ENCODE results near the gene SMAD9. TPM values are rescaled to one million over a fixed set of nuclear protein-coding genes. Genes with fewer than 3 reads are reported as not detected.

Gene SMAD9
- total and polyA plus RNA-seq, 2 of the 13 experiments (the other 11 are each of a cell fraction or from before 2014, with no cell fraction given): 4.2 to 7.7 TPM

DNA sequence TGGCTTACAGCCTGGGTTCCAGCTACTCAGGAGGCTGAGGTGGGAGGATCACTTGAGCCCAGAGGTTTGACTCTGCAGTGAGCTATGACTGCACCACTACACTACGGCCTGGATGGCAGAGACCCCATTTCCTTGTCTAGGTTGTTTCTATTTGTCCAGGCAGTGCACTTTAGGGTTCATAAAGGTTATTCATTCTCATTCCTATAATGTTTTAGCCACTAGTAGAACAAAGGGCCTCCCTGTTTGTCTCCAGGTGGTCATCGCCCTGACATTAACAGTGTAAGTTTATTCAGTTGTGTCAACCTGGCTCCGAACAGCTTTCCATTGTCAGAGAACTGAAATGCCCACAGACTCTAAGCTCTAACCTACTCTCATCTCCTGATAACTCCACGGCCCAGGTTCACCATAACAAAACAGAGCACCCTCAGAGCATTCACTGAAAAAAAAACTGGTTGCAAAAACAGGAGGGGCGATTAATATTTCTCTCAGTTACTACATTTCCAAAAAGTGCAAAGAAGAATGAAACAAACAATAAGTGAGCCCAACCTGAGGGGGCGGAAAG is 37.1 kb downstream of the SMAD9 start (continued):
- TF ChIP-seq, protein P1, sequence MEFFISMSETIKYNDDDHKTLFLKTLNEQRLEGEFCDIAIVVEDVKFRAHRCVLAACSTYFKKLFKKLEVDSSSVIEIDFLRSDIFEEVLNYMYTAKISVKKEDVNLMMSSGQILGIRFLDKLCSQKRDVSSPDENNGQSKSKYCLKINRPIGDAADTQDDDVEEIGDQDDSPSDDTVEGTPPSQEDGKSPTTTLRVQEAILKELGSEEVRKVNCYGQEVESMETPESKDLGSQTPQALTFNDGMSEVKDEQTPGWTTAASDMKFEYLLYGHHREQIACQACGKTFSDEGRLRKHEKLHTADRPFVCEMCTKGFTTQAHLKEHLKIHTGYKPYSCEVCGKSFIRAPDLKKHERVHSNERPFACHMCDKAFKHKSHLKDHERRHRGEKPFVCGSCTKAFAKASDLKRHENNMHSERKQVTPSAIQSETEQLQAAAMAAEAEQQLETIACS (CRISPR knock-in tag; IDR thresholded peaks at IDR 0.05): no peak
- TF ChIP-seq CREB1 (IDR thresholded peaks at IDR 0.05) (no peak), CREB1 (CRISPR knock-in tag; IDR thresholded peaks at IDR 0.05) (0 out of 2 replicates have a peak, but pooled peaks have one; percentile 33), TBX2 (CRISPR knock-in tag; IDR thresholded peaks at IDR 0.05; ENCODE audit: borderline replicate concordance) (peak; percentile 71), ZNF205 (CRISPR knock-in tag; IDR thresholded peaks at IDR 0.05) (0 out of 2 replicates have a peak, but pooled peaks have one; percentile 20), ZNF709 (CRISPR knock-in tag; IDR thresholded peaks at IDR 0.05) (no peak), ZNF891 (CRISPR knock-in tag; IDR thresholded peaks at IDR 0.05) (no peak), NFYC (CRISPR knock-in tag; IDR thresholded peaks at IDR 0.05) (no peak), CENPX (CRISPR knock-in tag; IDR thresholded peaks at IDR 0.05) (no peak), NFKBIZ (CRISPR knock-in tag; IDR thresholded peaks at IDR 0.05) (0 out of 2 replicates have a peak, but pooled peaks have one; percentile 35), U2AF2 (IDR thresholded peaks at IDR 0.05; ENCODE audit: low read depth, low read length) (no peak), ZNF331 (CRISPR knock-in tag; IDR thresholded peaks at IDR 0.05) (0 out of 2 replicates have a peak, but pooled peaks have one; percentile 49)
- TF ChIP-seq, protein P2, sequence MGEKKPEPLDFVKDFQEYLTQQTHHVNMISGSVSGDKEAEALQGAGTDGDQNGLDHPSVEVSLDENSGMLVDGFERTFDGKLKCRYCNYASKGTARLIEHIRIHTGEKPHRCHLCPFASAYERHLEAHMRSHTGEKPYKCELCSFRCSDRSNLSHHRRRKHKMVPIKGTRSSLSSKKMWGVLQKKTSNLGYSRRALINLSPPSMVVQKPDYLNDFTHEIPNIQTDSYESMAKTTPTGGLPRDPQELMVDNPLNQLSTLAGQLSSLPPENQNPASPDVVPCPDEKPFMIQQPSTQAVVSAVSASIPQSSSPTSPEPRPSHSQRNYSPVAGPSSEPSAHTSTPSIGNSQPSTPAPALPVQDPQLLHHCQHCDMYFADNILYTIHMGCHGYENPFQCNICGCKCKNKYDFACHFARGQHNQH (CRISPR knock-in tag; IDR thresholded peaks at IDR 0.05): peak; percentile 67; the same call in 1 of the 2 replicates
- TF ChIP-seq, protein P3, sequence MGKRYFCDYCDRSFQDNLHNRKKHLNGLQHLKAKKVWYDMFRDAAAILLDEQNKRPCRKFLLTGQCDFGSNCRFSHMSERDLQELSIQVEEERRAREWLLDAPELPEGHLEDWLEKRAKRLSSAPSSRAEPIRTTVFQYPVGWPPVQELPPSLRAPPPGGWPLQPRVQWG (CRISPR knock-in tag; IDR thresholded peaks at IDR 0.05; ENCODE audit: borderline replicate concordance, low read depth): no peak
- TF ChIP-seq, protein P4, sequence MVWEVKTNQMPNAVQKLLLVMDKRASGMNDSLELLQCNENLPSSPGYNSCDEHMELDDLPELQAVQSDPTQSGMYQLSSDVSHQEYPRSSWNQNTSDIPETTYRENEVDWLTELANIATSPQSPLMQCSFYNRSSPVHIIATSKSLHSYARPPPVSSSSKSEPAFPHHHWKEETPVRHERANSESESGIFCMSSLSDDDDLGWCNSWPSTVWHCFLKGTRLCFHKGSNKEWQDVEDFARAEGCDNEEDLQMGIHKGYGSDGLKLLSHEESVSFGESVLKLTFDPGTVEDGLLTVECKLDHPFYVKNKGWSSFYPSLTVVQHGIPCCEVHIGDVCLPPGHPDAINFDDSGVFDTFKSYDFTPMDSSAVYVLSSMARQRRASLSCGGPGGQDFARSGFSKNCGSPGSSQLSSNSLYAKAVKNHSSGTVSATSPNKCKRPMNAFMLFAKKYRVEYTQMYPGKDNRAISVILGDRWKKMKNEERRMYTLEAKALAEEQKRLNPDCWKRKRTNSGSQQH (CRISPR knock-in tag; IDR thresholded peaks at IDR 0.05; ENCODE audit: low read depth): no peak
- TF ChIP-seq, protein P5, sequence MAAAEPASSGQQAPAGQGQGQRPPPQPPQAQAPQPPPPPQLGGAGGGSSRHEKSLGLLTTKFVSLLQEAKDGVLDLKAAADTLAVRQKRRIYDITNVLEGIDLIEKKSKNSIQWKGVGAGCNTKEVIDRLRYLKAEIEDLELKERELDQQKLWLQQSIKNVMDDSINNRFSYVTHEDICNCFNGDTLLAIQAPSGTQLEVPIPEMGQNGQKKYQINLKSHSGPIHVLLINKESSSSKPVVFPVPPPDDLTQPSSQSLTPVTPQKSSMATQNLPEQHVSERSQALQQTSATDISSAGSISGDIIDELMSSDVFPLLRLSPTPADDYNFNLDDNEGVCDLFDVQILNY (CRISPR knock-in tag; conservative IDR thresholded peaks at IDR 0.05): no peak
- TF ChIP-seq, protein P6, sequence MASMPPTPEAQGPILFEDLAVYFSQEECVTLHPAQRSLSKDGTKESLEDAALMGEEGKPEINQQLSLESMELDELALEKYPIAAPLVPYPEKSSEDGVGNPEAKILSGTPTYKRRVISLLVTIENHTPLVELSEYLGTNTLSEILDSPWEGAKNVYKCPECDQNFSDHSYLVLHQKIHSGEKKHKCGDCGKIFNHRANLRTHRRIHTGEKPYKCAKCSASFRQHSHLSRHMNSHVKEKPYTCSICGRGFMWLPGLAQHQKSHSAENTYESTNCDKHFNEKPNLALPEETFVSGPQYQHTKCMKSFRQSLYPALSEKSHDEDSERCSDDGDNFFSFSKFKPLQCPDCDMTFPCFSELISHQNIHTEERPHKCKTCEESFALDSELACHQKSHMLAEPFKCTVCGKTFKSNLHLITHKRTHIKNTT (CRISPR knock-in tag; IDR thresholded peaks at IDR 0.05): no peak
- TF ChIP-seq, protein P7, sequence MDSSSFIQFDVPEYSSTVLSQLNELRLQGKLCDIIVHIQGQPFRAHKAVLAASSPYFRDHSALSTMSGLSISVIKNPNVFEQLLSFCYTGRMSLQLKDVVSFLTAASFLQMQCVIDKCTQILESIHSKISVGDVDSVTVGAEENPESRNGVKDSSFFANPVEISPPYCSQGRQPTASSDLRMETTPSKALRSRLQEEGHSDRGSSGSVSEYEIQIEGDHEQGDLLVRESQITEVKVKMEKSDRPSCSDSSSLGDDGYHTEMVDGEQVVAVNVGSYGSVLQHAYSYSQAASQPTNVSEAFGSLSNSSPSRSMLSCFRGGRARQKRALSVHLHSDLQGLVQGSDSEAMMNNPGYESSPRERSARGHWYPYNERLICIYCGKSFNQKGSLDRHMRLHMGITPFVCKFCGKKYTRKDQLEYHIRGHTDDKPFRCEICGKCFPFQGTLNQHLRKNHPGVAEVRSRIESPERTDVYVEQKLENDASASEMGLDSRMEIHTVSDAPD (CRISPR knock-in tag; IDR thresholded peaks at IDR 0.05): no peak; the same call in 1 of the 2 replicates

Measured in HepG2 (cell line).